GM12865 (cell line): ENCODE results near the gene ALDOC.

Experiments
- DNase-seq: peaks from one replicate; pipeline ENCODE4 v3.0.0; 2010; ENCODE audit warnings: low read depth
- H3K4me3 ChIP-seq: 2 replicates; pipeline ENCODE4 v1.5.1; 2011; ENCODE audit warnings: mild to moderate bottlenecking, low read depth, low read length, control low read depth
- CTCF ChIP-seq: IDR thresholded peaks from 2 replicates; pipeline ENCODE4 v1.5.1; 2011; ENCODE audit warnings: low read length, control low read depth, low read depth, inconsistent platforms; ENCODE audit not compliant: insufficient read depth; ENCODE audit errors: missing control alignments

The ALDOC gene

DNA sequence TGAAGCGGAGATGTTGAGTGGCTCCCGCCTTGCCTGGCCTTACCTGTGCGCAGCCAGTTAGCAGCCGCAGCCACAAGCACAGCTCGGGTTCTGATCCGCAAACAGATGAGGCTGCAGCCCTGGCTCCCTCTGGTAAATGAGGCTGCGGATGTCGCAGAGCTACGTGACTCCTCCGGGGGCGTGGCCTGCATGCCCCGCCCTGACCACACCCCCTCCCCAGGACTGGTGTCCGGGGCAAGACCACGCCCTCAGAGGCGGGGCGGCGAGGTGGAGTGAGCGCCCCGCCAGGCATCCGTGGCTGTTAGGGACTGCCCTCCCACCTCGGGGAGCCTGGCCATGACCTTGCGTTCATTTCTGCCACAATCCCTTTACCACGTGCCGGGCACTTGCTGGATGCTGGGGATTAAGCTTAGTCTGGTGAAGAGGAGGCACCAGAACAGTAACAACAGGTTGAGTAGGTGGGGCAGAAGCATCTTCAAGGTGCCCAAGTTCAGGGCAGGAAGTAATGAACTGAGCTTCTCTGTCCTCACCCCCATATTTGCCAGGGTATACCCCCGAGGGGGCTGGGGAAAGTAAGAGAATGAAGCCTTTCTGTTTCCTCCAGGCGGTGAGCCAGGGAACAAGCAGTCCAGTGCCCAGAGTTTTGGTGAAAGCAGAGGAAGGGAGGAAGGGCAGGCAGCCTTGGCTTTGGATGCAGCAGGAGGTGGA is at the start of gene ALDOC:
Gene ALDOC (minus strand): TSS at position 138 of the 708 bp plus-strand sequence. CDS start 1,363 bp downstream, outside the sequence.
- no peak for TF ChIP-seq CTCF
- H3K4me3 ChIP-seq, result peak within 1 kb of the TSS; percentile 62
- DNase-seq, result peak; percentile 98

DNA sequence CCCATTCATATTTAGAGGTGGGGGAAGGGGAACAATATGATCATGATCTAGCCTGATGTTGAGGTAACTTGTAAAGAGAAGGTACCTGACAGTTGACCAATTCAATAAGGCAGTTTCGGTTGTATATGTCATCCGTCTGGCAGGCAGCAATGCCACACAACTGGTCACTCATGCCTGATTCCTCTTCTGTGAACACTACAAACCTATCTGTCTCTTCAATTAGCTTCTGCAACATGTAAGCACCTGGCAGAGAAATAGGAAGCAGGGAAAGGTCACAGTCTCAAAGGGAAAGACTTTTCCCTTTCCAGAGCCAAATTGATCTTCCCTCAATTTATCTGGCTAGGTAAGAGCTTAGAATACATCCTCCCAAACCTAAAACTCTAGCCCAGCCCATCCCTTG is 47.5 kb upstream of the ALDOC start:
- no peak for TF ChIP-seq CTCF
- H3K4me3 ChIP-seq, result no peak overlapping the region
- no peak for DNase-seq

DNA sequence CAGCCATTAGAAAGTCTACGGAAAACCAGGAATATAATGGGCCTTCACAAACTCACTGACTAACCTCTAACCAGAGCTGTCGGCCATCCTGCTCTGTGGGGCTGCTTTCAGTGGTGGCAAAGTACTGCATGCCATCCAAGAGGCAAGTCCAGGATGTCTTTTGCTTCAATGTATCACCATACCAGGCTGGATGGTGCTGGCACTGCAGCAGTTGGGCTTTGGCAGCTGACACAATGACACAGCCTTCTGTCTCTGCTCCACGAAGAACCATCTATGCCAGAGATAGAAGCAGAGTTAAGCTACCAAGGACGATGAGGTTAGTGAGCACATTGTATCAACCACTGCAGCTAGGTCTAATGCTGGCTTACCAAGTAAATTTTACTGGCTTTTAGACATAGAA is 47.0 kb upstream of the ALDOC start:
- no peak for DNase-seq
- no peak for TF ChIP-seq CTCF

DNA sequence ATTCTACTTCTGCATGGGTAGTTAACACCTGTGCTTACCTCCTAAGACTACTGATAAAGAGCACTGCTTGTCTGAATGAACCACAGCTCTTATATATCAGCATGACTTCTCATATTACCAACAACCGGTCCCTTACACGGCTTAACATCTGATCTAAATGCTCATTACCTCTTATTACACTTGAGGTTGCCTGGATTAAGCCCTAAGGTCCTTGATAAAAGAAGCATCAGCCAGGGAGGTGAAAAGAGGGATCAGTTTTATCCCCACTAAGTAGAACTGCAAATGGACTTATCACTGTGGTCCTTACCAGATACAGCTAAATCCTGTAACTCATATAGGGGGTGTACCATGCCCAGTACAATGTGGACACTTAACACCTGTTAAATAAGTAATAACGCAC is 45.5 kb upstream of the ALDOC start:
- DNase-seq, result no peak
- TF ChIP-seq CTCF, result no peak
- no peak overlapping the region for H3K4me3 ChIP-seq

More for the DNA sequence above, 47.0 kb upstream of the ALDOC start:
- H3K4me3 ChIP-seq, result no peak overlapping the region

DNA sequence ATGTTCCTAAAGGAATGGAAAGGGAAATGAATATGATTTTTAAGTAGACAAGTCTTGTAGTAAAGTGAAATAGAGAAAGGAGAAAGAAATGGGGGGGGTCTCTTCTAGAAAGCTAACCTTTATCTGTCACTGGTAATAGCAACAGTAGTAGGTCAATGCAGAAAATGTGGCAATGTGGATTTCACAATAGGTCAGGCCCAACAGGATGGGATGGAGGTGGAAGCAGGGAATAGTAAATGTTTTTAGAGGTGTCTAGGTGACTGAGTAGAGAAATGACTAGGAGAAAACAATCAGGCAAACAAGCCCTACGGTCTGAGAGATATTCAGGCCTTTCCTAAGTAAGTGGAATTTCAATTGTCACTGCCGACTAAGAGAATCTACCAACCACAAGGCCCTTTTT is 43.3 kb upstream of the ALDOC start:
- no peak overlapping the region for H3K4me3 ChIP-seq
- DNase-seq, result no peak
- no peak for TF ChIP-seq CTCF

DNA sequence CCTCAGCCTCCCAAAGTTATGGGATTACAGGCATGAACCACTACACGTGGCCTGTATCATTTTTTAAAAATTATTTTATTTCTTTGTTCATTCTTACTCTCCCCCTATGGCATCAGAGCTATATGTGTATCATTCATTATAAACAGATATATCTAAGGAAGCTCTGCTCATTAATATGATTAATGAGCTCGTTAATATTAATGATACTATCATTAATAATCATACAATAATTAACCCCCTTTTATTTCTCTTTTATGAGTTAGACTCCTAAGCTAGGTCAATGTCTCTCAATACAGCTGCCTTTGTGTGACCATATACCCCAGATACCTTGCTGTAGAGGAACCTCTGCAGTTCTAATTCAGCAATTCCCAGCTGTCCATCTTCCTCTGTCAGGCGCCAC is 41.8 kb upstream of the ALDOC start:
- no peak for TF ChIP-seq CTCF
- no peak for DNase-seq
- H3K4me3 ChIP-seq, result no peak overlapping the region

DNA sequence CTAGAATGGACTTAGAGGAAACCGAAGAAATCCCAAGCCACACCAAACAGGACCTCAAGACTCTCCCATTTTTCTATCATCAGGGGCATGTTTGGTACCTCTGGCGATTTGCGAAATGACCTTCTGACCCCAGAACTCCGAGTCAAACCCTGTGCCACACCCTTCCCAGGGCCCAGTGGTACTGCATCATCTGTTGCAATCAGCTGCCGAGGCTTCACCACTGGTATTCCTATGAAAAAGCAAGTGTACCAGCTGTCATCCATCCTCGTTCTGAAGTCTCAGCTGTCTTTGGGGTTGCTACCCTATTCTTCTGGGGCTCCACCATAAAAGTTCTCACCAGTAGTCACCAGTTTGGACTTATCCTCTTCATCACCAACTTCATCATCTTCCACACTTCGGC is 39.6 kb upstream of the ALDOC start:
- TF ChIP-seq CTCF, result no peak
- no peak overlapping the region for H3K4me3 ChIP-seq
- DNase-seq, result no peak
